Liver (tissue), 9 donors: ENCODE results near the gene MRPL46. TPM values are rescaled to one million over a fixed set of nuclear protein-coding genes. Genes with fewer than 3 reads are reported as not detected.

Experiments
- DNase-seq: peaks from one replicate; pipeline ENCODE4 v3.0.0-alpha.2; 2017; ENCODE audit warnings: low spot score
- H3K27ac ChIP-seq, 2 donors: one replicate each; pipeline ENCODE4 v1.7.0; 2013; ENCODE audit warnings: inconsistent platforms in 2 of 2, low read length in 2 of 2, control low read depth in 1 of 2, low read depth in 1 of 2, mild to moderate bottlenecking in 1 of 2
- H3K27me3 ChIP-seq, 4 donors: one replicate each; pipeline versions ENCODE4 v1.6.1 to v1.7.0; 2013; ENCODE audit warnings: low read length in 3 of 4, inconsistent platforms in 1 of 4, mild to moderate bottlenecking in 1 of 4, moderate library complexity in 1 of 4; ENCODE audit not compliant: control insufficient read depth in 4 of 4, insufficient read depth in 4 of 4
- H3K36me3 ChIP-seq, 4 donors: one replicate each; pipeline versions ENCODE4 v1.6.1 to v1.7.0; 2013; ENCODE audit warnings: low read length in 3 of 4, mild to moderate bottlenecking in 3 of 4, low read depth in 1 of 4, moderate library complexity in 1 of 4; ENCODE audit not compliant: control insufficient read depth in 4 of 4, insufficient read depth in 3 of 4
- H3K4me1 ChIP-seq, 4 donors: one replicate each; pipeline versions ENCODE4 v1.6.1 to v1.7.0; 2013; ENCODE audit warnings: low read length in 3 of 4, mild to moderate bottlenecking in 3 of 4, moderate library complexity in 1 of 4; ENCODE audit not compliant: control insufficient read depth in 4 of 4, insufficient read depth in 4 of 4
- H3K4me3 ChIP-seq, 3 donors: one replicate each; pipeline versions ENCODE4 v1.6.1 to v1.7.0; 2013; ENCODE audit warnings: low read length in 3 of 3, control low read depth in 1 of 3, low read depth in 1 of 3, mild to moderate bottlenecking in 1 of 3
- H3K9ac ChIP-seq, 2 donors: one replicate each; pipeline ENCODE4 v1.7.0; 2013; ENCODE audit warnings: low read length in 2 of 2, mild to moderate bottlenecking in 2 of 2, moderate library complexity in 2 of 2, control low read depth in 1 of 2, low read depth in 1 of 2
- H3K9me3 ChIP-seq, 4 donors: one replicate each; pipeline versions ENCODE4 v1.6.1 to v1.7.0; 2013; ENCODE audit warnings: low read length in 3 of 4; ENCODE audit not compliant: control insufficient read depth in 4 of 4
- ATF3 ChIP-seq: IDR thresholded peaks from 2 replicates; pipeline ENCODE4 v1.6.1; 2016; ENCODE audit warnings: antibody characterized with exemption
- CTCF ChIP-seq: fragments of 150-350 bp; IDR thresholded peaks from 2 replicates; pipeline ENCODE4 v1.5.1; 2017; ENCODE audit warnings: improper control_type of control experiment, low read depth, low read length; ENCODE audit not compliant: missing input control
- EGR1 ChIP-seq, 2 donors: IDR thresholded peaks; 2 replicates each; pipeline ENCODE4 v1.6.1; 2016 to 2018; ENCODE audit warnings: antibody characterized with exemption in 2 of 2, low read depth in 2 of 2
- FOXA2 ChIP-seq: IDR thresholded peaks from 2 replicates; pipeline ENCODE4 v1.6.1; 2016; ENCODE audit warnings: antibody characterized with exemption
- GABPA ChIP-seq, 2 donors: IDR thresholded peaks in 1 of 2; conservative IDR thresholded peaks in 1 of 2; 2 replicates each; pipeline ENCODE4 v1.6.1; 2016; ENCODE audit warnings: antibody characterized with exemption in 2 of 2, mild to moderate bottlenecking in 1 of 2, moderate library complexity in 1 of 2
- HNF4A ChIP-seq, 2 donors: conservative IDR thresholded peaks; 2 replicates each; pipeline ENCODE4 v1.6.1; 2016; ENCODE audit warnings: antibody characterized with exemption in 2 of 2, mild to moderate bottlenecking in 2 of 2
- HNF4G ChIP-seq: IDR thresholded peaks from 2 replicates; pipeline ENCODE4 v1.6.1; 2016; ENCODE audit warnings: antibody characterized with exemption
- JUND ChIP-seq, 2 donors: IDR thresholded peaks; 2 replicates each; pipeline ENCODE4 v1.6.1; 2016; ENCODE audit warnings: antibody characterized with exemption in 2 of 2
- MAX ChIP-seq: IDR thresholded peaks from 2 replicates; pipeline ENCODE4 v1.6.1; 2016; ENCODE audit warnings: antibody characterized with exemption
- NR2F2 ChIP-seq: IDR thresholded peaks from 2 replicates; pipeline ENCODE4 v1.6.1; 2016; ENCODE audit warnings: antibody characterized with exemption
- RAD21 ChIP-seq, 2 donors: IDR thresholded peaks; 2 replicates each; pipeline ENCODE4 v1.6.1; 2016; ENCODE audit warnings: antibody characterized with exemption in 2 of 2, mild to moderate bottlenecking in 2 of 2
- REST ChIP-seq: IDR thresholded peaks from 2 replicates; pipeline ENCODE4 v1.6.1; 2016; ENCODE audit warnings: antibody characterized with exemption, mild to moderate bottlenecking
- SP1 ChIP-seq: IDR thresholded peaks from 2 replicates; pipeline ENCODE4 v1.6.1; 2018; ENCODE audit warnings: antibody characterized with exemption, mild to moderate bottlenecking
- TAF1 ChIP-seq: conservative IDR thresholded peaks from 2 replicates; pipeline ENCODE4 v1.6.1; 2016; ENCODE audit warnings: antibody characterized with exemption, mild to moderate bottlenecking
- YY1 ChIP-seq: IDR thresholded peaks from 2 replicates; pipeline ENCODE4 v1.6.1; 2016; ENCODE audit warnings: antibody characterized with exemption, mild to moderate bottlenecking
- ZBTB33 ChIP-seq: IDR thresholded peaks from 2 replicates; pipeline ENCODE4 v1.6.1; 2016; ENCODE audit warnings: antibody characterized with exemption
- WGBS: extraction: QIAGEN DNeasy Blood & Tissue Kit; methylation state at CpG from one replicate; pipeline ENCODE4 v1.1.7; 2013; 5-methylcytosine and 5-hydroxymethylcytosine counted together
- polyA plus RNA-seq, 2 donors: library from polyadenylated mRNA; stranded (reverse) in 1 of 2; unstranded in 1 of 2; fragments of 200-250 nt in 1 of 2; fragments of >200 nt in 1 of 2; fragmentation: Nextera tagmentation in 1 of 2; extraction: Ambion mirVana in 1 of 2; gene quantifications; one replicate each; pipeline versions ENCODE4 v1.2.1 to v1.2.3, GENCODE V29; 2013 to 2015
- total RNA-seq, 2 donors: library from RNA; depleted of rRNA; stranded (reverse); fragments of >200 nt; gene quantifications; one replicate each; pipeline ENCODE4 v1.2.3, GENCODE V29; 2014
- donor health status: healthy.
- donor health status: healthy.
- donor health status: healthy.
- donor health status: healthy.
- donor health status: healthy.

The MRPL46 gene
- total and polyA plus RNA-seq, 4 donors: 16.1 to 63.5 (median 39.2) TPM

- no peak for TF ChIP-seq ATF3
Observed at GRCh38 chr15:88487796-88488523, 20.8 kb upstream of the MRPL46 start (continued).

- 84% methylated on average over 2 of the region's 2 CpGs for WGBS
- DNase-seq: no peak
- Histone ChIP-seq H3K27ac (no peak overlapping the region), H3K36me3 (no peaks in the 10 kb centered on the region), H3K4me1 (no peaks in the 10 kb centered on the region), H3K27me3 (no peaks in the 10 kb centered on the region), H3K9me3 (no peaks in the 10 kb centered on the region), H3K9ac (no peak overlapping the region), H3K4me3 (no peak overlapping the region)
- TF ChIP-seq SP1: no peak
- TF ChIP-seq EGR1 (IDR thresholded peaks at IDR 0.05; ENCODE audit: low read depth in 2 of 2): no peak
- no peak for TF ChIP-seq MAX
- TF ChIP-seq RAD21 (IDR thresholded peaks at IDR 0.05): no peak
- TF ChIP-seq HNF4A (conservative IDR thresholded peaks at IDR 0.05): no peak
- TF ChIP-seq JUND (IDR thresholded peaks at IDR 0.05): no peak
- TF ChIP-seq FOXA2: no peak
- no peak for TF ChIP-seq REST
- no peak for TF ChIP-seq ATF3
- TF ChIP-seq CTCF: no peak
Observed at GRCh38 chr15:88487178-88487795, 20.1 kb upstream of the MRPL46 start.

GRCh38 chr15:88484682-88485331 lies 17.6 kb upstream of the MRPL46 start:
- Histone ChIP-seq H3K27me3 (no peaks in the 10 kb centered on the region), H3K4me1 (no peaks in the 10 kb centered on the region), H3K9ac (no peak overlapping the region), H3K27ac (no peak overlapping the region), H3K4me3 (no peak overlapping the region), H3K36me3 (peaks cover 0 to 2% (median 0%) of the 10 kb centered on the region in 4 donors), H3K9me3 (no peaks in the 10 kb centered on the region)
- 68% methylated on average over 10 of the region's 10 CpGs for WGBS
- TF ChIP-seq HNF4G (no peak), RAD21 (IDR thresholded peaks at IDR 0.05) (no peak), FOXA2 (no peak), TAF1 (no peak), NR2F2 (no peak), GABPA (IDR thresholded peaks at IDR 0.05 in 1 of 2, conservative IDR thresholded peaks at IDR 0.05 in 1 of 2) (no peak), ZBTB33 (no peak), EGR1 (IDR thresholded peaks at IDR 0.05; ENCODE audit: low read depth in 2 of 2) (no peak), ATF3 (no peak), YY1 (no peak), MAX (no peak)
- no peak for DNase-seq
